ENCODE measurements around the gene SOAT2.
"Not testable (repeated sequence)": the region's sequence is repeated elsewhere in the genome, so short reads cannot be mapped to it uniquely, and the experiment has no call there.

The SOAT2 gene

DNA sequence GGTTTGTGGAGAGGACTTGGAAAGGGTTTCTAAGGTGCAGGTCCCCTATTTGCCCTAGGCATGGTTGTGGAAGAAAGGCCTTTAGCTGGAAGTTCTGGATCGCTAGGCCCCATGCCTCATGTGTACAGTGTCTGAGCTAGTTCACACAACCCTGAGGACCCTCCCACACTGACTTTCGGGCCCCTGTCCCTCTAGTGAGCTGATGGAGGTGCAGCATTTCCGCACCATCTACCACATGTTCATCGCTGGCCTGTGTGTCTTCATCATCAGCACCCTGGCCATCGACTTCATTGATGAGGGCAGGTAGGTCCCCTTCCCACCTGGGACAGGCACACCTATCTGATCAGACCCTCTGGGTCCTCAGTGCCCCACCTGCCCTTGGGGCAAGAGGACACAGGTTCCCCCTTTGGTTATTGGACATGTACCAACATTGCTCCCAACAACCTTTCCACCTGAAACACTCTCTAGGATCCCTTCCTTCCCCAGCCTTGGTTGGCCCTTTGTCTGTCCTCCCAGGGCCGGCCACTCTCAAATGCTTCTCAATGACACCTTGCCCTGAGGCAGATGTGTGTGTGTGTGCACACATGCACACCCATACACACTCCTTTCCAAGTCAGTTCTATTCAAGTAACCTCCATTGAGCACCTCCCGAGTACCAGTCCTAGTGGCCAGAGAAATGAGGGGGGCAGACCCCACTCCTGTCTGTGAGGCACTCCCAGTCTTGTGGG lies 2.6 kb downstream of the SOAT2 start:
- DNase-seq (ENCODE audit: low spot score) = no peak

DNA sequence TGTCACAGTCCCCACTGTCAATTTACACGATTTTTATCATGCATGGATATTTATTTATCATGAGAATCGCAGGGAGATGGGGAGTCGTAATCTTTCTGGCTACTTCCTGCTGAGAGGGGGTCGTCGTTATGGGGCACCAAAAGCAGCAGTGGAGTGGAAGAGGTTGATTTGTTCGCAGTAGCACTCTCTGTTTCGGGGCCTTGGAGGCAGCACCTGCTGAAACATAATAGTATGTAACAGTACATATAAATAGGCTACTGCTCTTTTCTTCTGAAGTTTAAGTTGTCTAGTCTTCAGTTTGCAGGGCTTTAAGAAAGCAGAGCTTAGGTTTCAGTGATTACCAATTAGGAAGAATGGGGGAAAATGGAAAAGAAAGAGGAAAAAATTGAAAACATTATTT lies 3.8 kb downstream of the SOAT2 start:
- DNase-seq (ENCODE audit: low spot score) = no peak

DNA sequence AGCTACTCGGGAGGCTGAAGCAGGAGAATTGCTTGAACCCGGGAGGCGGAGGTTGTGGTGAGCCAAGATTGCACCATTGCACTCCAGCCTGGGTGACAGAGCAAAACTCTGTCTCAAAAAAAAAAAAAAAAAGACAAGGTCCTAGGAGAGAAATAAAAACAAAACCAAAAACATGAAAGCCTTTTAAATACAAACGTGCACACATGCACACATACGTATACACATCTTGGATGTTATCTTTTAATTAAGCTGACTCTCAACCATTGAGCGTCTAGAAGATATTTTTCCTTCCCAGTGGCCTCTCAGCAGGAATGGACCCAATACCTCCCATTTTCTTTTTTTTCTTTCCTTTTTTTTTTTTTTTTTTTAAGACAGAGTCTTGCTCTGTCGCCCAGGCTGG lies 9.1 kb downstream of the SOAT2 start:
- not testable (repeated sequence) for DNase-seq (ENCODE audit: low spot score)

DNA sequence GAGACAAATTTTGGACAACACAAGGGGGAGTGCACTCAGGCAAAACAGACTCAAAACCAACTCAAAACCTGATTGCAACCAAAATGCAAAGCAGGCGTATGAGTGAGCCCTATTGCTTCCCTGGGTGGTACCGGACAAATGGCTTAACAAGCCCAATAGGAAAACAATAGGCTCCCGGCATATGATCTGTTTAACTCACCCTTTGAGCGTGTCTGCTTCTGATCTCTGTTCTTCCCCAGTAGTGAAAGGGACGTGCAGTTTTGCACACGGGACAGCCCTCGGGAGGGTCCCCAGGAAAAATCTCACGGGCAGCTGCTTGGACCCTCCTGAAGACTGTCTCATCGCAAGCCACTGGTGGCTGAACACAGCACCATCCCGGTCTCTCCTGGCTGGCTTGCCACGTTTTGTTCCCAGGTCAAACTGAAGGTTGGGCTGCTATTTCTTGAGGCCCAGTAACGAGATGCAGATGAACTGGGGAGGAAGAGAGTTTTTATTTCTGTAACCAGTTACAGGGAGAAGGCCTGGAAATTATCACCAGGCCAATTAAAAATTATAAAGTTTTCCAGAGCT lies 9.9 kb downstream of the SOAT2 start:
- no peak for DNase-seq (ENCODE audit: low spot score)

DNA sequence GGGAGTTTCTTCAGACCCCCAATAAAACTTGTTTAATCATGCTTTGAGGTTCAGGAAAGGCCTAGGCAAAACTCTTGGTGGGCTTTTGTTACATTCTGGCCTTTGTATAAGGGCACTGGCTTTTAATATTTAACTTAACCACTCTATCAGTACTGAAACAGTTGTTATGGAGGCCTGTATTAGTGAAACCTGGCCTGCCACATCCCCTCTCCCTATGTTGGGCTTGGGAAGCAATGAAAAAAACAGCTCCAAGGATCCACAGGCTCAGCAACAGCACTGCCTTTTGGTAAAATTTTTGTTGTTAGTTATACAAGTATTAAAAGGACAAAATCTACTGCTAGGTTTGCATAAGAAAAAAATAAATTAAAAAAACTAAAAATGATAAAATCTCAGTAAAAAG lies 10.7 kb downstream of the SOAT2 start:
- DNase-seq (ENCODE audit: low spot score) = no peak

DNA sequence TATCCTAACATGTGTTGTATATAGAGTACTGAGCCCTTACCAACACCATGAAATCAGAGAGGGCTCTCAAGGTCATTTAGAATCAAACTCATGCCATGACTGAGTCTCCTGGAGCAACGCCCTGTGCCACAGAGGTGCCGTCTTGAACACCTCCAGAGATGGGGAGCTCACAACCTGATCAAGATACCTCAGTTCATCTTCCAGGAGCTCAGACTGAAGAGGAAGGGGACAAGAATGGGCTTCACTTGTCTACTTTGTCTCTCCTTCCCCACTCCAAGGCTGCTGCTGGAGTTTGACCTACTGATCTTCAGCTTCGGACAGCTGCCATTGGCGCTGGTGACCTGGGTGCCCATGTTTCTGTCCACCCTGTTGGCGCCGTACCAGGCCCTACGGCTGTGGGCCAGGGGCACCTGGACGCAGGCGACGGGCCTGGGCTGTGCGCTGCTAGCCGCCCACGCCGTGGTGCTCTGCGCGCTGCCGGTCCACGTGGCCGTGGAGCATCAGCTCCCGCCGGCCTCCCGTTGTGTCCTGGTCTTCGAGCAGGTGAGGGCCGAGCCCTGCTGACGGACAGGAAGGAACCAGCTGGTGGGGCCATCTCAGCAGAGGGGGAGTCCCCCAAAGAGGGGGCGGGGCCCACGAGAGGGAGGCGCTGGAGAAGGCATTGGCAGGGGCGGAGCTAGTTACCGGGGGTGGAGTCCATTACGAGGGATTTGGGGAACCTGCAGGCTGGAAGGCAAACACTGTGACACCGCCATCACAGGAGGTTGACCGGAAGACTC lies 12.0 kb downstream of the SOAT2 start:
- DNase-seq (ENCODE audit: low spot score) = no peak

DNA sequence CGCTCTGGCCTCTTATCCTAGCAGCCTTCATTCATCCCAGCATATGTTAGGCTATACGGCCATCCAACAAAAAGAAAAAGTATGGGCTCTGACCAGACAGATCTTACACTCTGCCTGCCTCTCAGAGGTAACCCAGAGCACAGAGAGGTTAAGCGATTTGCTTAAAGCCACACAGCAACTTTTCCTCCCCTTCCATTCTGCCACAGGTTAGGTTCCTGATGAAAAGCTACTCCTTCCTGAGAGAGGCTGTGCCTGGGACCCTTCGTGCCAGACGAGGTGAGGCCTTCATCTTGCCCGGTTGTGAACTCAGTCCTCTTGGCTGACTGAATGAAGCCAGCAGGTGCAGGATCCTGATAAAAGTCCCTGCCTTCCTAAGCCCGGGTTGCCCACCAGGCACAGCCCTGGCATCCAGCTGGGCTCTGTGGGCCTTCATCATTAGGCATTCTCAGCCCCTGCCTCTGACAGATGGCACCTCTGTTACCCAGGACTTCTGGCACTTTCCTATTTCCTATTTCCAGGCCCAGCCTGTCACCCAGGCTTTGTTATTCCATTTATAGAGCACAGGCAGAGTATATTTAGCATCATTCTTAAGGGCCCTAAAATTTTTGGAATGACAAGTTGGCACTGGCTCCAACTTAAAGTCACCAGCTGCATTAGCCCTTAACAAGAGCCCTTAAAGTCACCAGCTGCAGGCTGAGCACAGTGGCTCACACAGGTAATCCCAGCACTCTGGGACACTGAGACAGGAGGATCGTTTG lies 12.8 kb downstream of the SOAT2 start:
- no peak for DNase-seq (ENCODE audit: low spot score)

DNA sequence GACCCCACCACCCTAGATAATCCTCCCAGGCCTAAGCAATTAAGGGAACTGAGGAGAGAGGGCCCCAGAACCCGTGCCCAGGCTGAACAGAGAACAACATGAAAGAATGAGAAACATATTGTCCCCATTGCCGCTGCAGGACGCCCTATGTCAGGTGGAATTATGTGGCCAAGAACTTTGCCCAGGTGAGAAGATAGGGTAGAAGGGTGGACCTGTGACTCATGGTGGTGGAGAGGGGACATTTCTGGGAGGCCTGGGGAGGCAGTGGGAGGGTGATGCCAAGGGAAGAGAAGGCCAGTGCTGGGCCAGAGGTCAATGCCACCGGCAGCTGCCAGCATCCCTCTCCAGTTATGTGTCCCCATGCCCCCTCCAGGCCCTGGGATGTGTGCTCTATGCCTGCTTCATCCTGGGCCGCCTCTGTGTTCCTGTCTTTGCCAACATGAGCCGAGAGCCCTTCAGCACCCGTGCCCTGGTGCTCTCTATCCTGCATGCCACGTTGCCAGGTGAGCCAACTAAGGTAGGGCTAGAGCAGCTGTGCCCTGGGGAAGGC lies 15.5 kb downstream of the SOAT2 start:
- no peak for DNase-seq (ENCODE audit: low spot score)

DNA sequence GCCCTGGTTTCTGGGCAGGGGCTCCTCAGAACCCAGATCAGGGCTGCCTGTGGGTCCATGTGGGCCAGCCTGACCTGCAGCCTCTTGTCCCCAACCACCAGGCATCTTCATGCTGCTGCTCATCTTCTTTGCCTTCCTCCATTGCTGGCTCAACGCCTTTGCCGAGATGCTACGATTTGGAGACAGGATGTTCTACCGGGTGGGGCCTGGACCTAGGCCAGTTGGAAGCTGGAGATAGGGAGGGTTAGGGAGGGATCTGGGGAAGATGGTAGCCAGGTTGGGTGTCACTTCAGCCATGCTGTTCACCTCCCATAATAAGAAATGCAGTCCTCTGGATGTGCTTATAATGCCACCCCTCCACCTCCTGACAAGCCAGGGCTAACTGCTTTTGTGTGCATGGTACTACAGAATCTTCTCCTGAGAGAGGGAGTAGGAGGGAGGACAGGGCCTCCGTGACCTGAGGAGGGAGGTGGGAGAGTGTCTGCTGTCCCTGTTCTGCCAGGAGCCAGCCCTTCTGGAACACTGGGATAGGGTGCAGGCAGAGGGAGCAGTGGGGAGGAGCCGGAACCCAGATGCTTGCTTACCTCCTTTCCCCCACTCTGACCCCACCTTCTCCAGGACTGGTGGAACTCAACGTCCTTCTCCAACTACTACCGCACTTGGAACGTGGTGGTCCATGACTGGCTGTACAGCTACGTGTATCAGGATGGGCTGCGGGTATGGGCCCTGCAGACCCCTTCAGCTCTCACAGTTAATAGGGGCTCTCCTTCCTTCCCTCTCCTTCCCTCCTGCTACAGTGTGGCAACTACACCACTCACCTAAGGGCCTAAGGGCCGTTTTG lies 17.6 kb downstream of the SOAT2 start:
- no peak for DNase-seq (ENCODE audit: low spot score)

DNA sequence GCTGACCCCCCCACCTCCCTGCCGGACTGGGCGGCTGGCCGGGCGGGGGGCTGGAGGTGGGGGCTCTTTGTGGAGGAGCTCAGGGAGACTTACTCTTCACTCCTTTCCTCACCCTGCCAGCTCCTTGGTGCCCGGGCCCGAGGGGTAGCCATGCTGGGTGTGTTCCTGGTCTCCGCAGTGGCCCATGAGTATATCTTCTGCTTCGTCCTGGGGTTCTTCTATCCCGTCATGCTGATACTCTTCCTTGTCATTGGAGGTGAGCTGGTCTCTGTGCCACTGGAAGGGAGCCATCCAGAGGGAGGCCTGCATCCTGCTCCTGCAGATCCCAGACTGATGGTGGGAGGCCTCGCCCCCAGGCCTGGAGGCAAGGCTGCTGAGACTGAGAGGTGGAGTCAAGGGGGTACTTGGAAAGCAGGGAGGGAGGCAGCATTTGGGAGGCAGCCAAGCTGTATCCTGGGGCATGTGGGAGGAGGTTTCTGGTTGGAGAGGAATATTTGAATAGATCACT lies 19.7 kb downstream of the SOAT2 start:
- DNase-seq (ENCODE audit: low spot score) = no peak

DNA sequence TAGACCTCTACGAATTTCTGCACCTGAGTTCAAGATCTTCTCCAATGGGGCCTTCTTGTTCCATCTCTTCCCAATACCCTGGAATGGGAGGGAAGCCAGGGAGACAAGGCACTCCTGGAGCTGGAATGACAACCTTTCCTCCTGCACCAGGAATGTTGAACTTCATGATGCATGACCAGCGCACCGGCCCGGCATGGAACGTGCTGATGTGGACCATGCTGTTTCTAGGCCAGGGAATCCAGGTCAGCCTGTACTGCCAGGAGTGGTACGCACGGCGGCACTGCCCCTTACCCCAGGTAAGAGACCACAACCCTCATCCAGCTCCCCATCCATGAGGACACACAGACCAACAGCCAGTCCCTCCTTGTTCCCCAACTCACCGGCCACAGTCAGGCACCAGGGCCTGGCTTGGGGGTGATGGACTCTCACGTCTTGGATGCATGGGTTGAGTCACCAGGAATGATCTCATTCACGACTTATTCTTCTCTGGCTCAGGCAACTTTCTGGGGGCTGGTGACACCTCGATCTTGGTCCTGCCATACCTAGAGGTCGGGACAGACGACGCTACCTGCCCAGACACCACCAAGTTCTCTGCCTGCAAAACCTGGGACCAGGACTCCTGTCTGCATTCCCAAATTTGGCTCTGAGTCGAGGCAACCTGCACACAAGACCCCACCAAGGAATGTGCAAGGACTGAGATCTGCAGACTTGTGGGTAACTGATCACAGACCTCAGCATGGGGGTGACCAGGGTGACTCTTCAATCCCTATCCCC lies 20.5 kb downstream of the SOAT2 start:
- DNase-seq (ENCODE audit: low spot score) = no peak

DNA sequence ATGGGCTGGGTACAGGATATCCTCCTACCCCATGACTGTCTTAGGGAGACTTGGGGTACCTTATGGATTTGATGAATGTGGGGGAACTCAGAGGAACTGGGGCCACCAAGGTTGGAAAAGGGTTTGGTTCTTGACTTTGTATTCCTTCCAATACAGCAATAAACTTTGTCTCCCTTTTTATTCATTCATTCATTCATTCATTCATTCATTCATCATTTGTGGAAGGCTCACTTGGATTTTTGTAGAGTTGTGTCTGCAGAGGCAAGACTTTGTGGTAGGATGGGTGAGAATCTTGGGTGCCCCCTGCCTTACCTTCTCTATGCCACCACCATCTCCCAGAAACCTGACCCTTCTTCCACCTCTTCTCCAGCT lies 21.1 kb downstream of the SOAT2 start:
- no peak for DNase-seq (ENCODE audit: low spot score)

DNA sequence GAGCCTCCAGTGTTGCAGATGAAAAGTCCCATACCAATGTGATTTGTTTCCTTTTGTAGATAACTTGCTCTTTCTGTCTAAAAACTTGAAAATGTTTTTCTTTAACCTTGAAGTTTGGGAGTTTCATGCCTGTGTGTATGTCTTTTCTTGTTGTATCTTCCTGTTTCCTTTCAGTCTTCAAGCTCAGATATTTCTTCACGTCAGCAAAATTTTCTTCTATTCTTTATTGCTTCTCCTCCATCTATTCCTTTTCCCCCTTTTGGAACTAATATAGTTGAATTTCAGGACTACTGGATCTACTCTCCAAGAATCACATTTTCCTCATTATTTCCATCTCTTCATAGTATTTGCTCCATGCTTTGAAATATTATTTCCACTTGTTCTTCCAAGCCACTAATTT lies 23.9 kb downstream of the SOAT2 start:
- no peak for DNase-seq (ENCODE audit: low spot score)

DNA sequence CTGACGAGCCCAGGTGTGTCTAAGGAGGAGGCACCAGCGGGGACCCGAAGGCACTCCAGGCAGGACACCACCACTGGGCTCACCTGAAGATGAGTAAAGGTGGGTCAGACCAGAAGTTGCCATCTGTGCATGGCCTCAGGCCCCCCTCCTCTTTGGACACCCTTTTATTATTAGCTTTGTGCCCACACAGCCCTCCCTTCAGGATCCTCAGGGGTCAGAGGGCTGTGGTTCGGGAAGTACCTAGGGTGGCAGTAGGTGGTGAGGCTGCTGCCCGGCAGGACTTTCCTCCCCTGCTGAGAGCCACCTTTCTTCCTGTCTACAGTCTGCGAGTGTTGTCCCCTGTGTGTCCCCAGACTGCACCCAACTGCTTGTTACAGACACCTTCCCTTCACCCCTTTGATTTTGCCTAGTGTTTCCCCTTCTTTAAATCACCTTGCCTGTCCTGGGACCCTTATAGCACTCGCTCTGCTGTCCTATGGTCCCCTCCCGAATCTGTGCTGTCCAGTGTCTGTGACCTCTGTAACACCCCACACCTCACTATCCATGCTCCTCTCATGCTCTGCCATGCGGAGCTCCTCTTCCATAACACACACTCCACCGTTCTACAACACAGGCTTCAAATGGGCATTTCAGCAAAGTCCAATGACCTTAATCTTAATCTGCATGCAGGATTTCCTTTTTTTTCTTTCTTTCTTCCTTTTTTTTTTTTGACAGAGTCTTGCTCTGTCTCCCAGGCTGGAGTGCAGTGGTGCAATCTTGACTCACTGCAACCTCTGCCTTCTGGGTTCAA lies 25.7 kb downstream of the SOAT2 start:
- no peak for DNase-seq (ENCODE audit: low spot score)

DNA sequence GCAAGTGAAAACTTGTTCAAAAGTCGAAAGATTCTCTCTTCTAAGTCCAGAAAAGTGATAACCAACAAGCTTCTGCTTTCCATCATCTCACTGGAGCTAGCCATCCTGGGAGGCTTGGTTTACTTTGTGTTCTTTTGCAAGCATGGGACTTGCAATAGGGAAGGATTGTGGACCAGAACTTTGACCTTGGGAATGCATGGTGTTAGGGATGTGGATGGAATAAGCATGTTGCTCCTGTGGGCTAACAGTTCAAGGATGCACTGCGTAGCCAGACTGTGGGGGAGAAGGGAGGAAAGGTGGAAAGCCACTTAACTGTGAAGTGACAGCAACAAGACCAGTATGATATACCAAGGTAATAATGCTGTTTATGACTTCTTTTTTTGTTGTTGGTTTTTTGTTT lies 28.6 kb downstream of the SOAT2 start:
- DNase-seq (ENCODE audit: low spot score) = no peak

DNA sequence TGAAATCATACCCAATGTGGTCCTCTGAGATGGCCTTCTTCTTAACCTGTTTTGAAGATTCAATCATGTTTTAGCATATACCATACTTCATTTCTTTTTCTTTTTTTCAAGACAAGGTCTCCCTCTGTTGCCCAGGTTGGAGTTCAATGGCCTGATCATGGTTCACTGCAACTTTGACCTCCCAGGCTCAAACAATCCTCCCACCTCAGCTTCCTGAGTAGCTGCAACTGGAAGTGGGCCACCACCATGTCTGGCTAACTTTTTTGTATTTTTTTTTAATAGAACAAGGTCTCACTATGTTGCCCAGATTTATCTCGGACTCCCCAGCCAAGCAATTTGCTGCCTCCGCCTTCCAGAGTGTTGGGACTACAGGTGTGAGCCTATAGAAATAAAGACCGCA lies 30.4 kb downstream of the SOAT2 start:
- no peak for DNase-seq (ENCODE audit: low spot score)

DNA sequence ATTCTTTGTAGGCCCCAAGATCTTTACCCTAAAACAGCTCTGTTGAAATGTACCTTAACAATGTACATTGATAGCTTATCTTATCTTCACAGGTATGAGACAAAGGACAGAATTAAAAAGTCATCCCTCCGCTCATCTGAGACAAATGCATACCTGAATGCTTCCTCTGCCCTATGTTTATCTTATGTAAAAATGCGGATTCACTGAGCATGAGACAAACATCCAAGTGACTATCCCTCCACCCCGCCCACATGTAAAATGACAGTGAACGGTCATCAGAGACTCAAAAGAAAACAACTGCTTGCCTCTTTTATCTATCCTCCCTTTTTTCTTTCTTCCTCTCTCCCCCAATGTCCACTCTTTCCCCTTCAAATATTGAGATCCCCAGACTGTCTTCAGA lies 40.1 kb downstream of the SOAT2 start:
- no peak for DNase-seq (ENCODE audit: low spot score)

DNA sequence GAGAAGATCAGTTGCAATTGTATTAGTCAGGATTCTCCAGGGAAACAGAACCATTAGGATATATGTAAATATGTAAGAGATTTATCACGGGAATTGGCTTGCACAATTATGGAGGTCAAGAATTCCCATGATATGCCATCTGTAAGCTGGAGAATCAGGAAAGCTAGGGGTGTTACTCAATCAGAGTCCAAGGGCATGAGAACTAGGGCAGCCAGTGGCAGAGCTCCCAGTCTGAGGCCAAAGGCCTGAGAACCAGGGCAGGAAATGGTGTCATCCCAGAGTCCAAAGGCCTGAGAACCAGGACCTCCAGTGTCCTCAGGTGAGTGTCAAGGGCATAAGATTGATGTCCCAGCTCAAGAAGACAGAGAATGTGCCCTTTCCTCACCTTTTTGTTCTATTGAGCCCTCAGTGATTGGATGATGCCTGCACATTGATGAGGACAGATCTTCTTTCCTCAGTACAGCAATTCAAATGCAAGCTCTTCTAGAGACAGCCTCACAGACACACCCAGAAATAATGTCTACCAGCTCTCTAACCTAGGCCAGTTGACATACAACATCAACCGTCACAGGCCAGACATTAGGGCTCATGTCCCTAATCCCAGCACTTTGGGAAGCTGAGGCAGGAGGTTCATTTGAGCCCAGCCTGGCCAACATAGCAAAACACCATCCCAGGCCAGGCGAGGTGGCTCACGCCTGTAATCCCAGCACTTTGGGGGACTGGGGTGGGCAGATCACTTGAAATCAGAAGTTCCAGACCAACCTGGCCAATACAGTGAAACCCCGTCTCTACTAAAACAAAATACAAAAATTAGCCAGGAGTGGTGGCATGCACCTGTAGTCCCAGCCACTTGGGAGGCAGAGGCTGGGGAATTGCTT lies 42.3 kb downstream of the SOAT2 start:
- DNase-seq (ENCODE audit: low spot score) = no peak

DNA sequence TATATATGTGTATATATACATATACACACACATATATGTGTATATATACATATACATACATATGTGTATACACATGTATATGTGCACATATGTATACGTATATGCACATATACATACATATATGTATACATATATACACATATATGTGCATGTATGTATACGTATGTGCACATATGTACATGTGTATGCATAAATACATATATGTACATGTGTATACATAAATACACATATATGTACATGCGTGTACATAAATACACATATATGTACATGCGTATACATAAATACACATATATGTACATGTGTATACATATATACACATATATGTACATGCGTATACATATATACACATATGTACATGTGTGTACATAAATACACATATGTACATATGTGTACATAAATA lies 43.9 kb downstream of the SOAT2 start:
- DNase-seq (ENCODE audit: low spot score) = no peak

All from HuH-7 (cell line).